Lower leg skin (tissue), 4 donors: ENCODE results near the gene FTCDNL1. TPM values are rescaled to one million over a fixed set of nuclear protein-coding genes. Genes with fewer than 3 reads are reported as not detected.
A peak's percentile ranks its signal among the peaks of the same experiment; 100 is the strongest.

Experiments
- DNase-seq, 2 donors: peaks; one replicate each; pipeline ENCODE4 v3.0.0-alpha.2; 2019; ENCODE audit warnings: low spot score in 2 of 2
- H3K4me3 ChIP-seq: fragments of 200-600 bp; sonication (generic); 2 replicates; pipeline ENCODE4 v1.5.1; 2017; ENCODE audit warnings: mild to moderate bottlenecking, low read depth; ENCODE audit not compliant: poor library complexity, severe bottlenecking
- POLR2A ChIP-seq, 2 donors: fragments of 450-650 bp; IDR thresholded peaks; one replicate each; pipeline ENCODE4 v1.6.1; 2016 to 2017; ENCODE audit warnings: antibody characterized with exemption in 2 of 2, mild to moderate bottlenecking in 1 of 2, moderate library complexity in 1 of 2
- WGBS, 2 donors: methylation state at CpG; one replicate each; pipeline ENCODE4 v1.1.5; 2018; 5-methylcytosine and 5-hydroxymethylcytosine counted together
- intact Hi-C: fragments of 100-400 bp; cut with DNase I; formaldehyde crosslinking; loops from one replicate; pipeline ENCODE4 v1.15.0; 2023; ENCODE audit warnings: low total_unique reads
- total RNA-seq, 4 donors: library from RNA; depleted of rRNA; stranded (reverse); fragments of >200 nt; gene quantifications; one replicate each; pipeline ENCODE4 v1.1.0, GENCODE V29; 2016
- TF ChIP-seq, protein P1 (sequence below), 3 donors: fragments of 450-650 bp; IDR thresholded peaks; one replicate each; pipeline ENCODE4 v1.5.1; 2016; ENCODE audit warnings: antibody characterized with exemption in 3 of 3, mild to moderate bottlenecking in 3 of 3, moderate library complexity in 2 of 3

Gene FTCDNL1
- 1 to 10 TPM in 3 of 4 donors, not detected in 1; 1.9 to 2.9 (median 2.7) TPM for total RNA-seq

DNA sequence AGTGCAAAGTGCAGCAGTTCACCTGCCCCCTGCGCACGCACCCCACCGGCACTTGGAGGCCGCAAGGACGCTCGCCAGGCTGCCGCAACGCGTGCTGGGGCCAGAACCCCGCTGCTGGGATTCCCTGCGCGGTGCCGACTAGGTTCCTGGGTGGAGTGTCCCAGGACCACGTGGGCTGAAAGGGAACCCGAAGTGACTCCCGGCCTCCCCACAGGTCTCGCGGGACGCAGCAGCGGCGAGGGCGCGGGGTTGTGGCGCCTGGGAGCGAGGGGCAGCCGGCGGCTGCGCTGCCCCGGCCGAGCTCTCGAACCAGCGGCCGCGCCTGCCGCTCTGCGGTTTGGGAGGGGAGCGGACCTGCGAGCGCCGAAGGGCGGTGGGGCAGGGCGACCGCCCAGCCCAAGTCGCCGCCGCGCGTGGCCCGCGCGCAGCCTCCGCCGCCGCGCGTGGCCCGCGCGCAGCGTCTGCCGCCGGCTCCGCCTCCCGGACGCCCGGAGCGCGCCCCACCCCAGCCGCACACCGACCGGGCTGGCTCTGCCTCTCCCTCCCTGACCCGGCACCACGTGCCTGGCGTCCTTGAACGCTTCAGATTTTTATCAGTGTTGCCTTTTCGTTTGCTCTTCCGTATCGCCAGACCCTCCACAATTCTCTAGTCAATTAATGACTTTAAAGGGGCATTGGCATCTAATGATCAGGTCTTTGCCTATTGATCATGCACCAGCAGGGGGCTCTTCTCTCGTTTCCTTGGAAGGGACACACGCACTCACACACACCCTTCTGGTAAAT is at the start of gene FTCDNL1:
Gene FTCDNL1, minus strand, starts transcription at position 475 of the 783 bp plus-strand sequence. CDS start 2,230 bp downstream, outside the sequence.
- peak within 1 kb of the TSS; percentile 74 for H3K4me3 ChIP-seq
- no peak for TF ChIP-seq POLR2A (IDR thresholded peaks at IDR 0.05)
- TF ChIP-seq, protein P1, sequence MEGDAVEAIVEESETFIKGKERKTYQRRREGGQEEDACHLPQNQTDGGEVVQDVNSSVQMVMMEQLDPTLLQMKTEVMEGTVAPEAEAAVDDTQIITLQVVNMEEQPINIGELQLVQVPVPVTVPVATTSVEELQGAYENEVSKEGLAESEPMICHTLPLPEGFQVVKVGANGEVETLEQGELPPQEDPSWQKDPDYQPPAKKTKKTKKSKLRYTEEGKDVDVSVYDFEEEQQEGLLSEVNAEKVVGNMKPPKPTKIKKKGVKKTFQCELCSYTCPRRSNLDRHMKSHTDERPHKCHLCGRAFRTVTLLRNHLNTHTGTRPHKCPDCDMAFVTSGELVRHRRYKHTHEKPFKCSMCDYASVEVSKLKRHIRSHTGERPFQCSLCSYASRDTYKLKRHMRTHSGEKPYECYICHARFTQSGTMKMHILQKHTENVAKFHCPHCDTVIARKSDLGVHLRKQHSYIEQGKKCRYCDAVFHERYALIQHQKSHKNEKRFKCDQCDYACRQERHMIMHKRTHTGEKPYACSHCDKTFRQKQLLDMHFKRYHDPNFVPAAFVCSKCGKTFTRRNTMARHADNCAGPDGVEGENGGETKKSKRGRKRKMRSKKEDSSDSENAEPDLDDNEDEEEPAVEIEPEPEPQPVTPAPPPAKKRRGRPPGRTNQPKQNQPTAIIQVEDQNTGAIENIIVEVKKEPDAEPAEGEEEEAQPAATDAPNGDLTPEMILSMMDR (IDR thresholded peaks at IDR 0.05), result no peak
- intact Hi-C loops, result no loop called here
- 0 to 2% methylated on average over 20 to 46 of the region's 80 CpGs for WGBS, 2 donors
- DNase-seq, result peak; percentile 55 to 92

DNA sequence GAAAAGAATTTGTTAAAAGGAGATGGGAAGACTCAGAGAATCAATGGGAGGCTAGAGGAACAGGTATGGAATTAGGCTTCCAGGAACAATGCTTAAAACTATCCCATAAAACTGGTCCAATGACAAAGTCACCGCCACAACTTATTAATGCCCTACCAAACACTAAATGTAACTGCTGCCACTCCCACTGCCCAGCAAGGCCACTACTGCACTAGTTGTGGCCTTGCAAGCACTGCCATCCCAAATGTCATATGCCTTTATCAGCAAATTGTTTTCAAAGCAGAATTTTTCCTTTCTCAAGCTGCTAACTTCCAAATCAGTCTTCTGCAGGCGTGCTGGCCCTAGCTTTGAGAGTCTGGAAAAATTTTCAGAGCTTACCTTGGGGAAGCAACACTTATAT is 45.6 kb upstream of the FTCDNL1 start:
- DNase-seq, result no peak
- 93 to 97% methylated on average over 2 of the region's 2 CpGs for WGBS, 2 donors
- no peak overlapping the region for H3K4me3 ChIP-seq
- intact Hi-C loops, result no loop called here
- TF ChIP-seq POLR2A (IDR thresholded peaks at IDR 0.05), result no peak
- TF ChIP-seq, protein P1 (IDR thresholded peaks at IDR 0.05), result no peak

DNA sequence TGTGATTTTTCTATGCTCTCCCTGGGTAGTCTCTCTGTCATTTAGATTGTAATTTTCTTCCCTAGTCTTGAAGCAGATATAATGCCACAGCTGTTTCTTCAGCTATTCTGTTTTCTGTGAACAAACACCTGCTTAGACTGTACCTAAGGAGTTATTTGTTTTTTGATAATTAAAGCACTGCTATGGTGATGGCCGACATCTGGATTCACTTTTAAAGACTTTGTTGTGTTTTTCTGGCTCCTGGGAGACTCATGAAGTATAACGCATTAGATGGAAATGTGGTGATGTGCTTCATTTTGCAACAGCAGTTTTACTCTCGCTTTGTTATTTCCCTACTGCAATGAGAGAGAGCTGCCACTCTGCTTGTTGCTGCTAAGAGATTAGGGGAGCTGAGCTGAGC is 44.4 kb upstream of the FTCDNL1 start:
- 55 to 60% methylated on average over 3 of the region's 3 CpGs for WGBS, 2 donors
- intact Hi-C loops, result no loop called here
- no peak overlapping the region for H3K4me3 ChIP-seq
- DNase-seq, result no peak
- no peak for TF ChIP-seq POLR2A (IDR thresholded peaks at IDR 0.05)

DNA sequence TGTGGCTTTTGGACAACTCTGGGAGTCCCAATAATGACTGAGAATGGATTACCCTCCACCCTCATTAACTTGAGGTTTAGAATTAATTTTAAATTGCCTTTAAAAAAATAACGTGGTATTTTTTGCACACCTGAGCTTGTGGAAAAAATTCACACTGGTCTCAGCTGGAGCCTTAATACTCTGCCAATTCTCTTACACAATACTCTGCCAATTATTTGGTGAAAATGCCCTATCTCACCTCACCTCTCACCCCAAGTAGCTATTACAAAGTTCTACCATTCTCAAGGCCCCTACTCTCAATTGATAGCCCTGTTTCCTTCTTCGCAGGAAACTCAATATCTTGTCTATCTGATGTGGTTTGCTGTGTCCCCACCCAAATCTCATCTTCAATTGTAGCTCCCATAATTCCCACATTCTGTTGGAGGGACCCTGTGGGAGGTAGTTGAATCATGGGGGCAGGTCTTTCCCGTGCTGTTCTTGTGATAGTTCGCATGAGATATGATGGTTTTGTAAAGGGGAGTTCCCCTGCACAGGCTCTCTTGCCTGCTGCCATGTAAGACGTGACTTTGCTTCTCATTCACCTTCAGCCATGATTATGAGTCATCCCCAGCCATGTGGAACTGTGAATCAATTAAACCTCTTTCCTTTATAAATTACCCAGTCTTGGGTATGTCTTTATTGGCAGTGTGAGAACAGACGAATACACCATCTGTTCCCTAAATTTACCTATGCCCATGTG is 32.7 kb upstream of the FTCDNL1 start:
- H3K4me3 ChIP-seq, result no peak overlapping the region
- TF ChIP-seq, protein P1 (IDR thresholded peaks at IDR 0.05), result no peak
- no peak for TF ChIP-seq POLR2A (IDR thresholded peaks at IDR 0.05)
- 80 to 81% methylated on average over 6 of the region's 6 CpGs for WGBS, 2 donors
- no peak for DNase-seq
- intact Hi-C loops, result no loop called here

GRCh38 chr2:199882667-199883066 is 31.7 kb upstream of the FTCDNL1 start:
- H3K4me3 ChIP-seq, result no peak overlapping the region
- intact Hi-C loops, result no loop called here
- DNase-seq, result no peak
- TF ChIP-seq, protein P1 (IDR thresholded peaks at IDR 0.05), result no peak
- TF ChIP-seq POLR2A (IDR thresholded peaks at IDR 0.05), result no peak

- no peak overlapping the region for H3K4me3 ChIP-seq
- 61 to 71% methylated on average over 1 of the region's 1 CpG for WGBS, 2 donors
- intact Hi-C loops, result no loop called here
- TF ChIP-seq POLR2A (IDR thresholded peaks at IDR 0.05), result no peak
- TF ChIP-seq, protein P1 (IDR thresholded peaks at IDR 0.05), result no peak
- DNase-seq, result no peak
Measured at GRCh38 chr2:199875400-199875799, 24.4 kb upstream of the FTCDNL1 start.
